Adrenal gland (tissue), 12 donors: Measurements from ENCODE around the gene DLG2. TPM values are rescaled to one million over a fixed set of nuclear protein-coding genes. Genes with fewer than 3 reads are reported as not detected.

Experiments
- DNase-seq, 7 donors: peaks; one replicate each; pipeline ENCODE4 v3.0.0-alpha.2; 2019 to 2020
- H3K27ac ChIP-seq, 5 donors: fragments of 200-600 bp; sonication (generic) in 4 of 5; 1 replicate in 3 of 5; 2 replicates in 2 of 5; pipeline versions ENCODE4 v1.5.1 to v1.8.0; 2016 to 2020; ENCODE audit warnings: mild to moderate bottlenecking in 1 of 5
- H3K27me3 ChIP-seq: fragments of 200-600 bp; 2 replicates; pipeline ENCODE4 v1.8.0; 2021
- H3K36me3 ChIP-seq, 2 donors: fragments of 200-600 bp; replicated peaks in 1 of 2; 1 replicate in 1 of 2; 2 replicates in 1 of 2; pipeline versions ENCODE4 v1.5.1 to v1.8.0; 2018 to 2022
- H3K4me1 ChIP-seq, 2 donors: fragments of 200-600 bp; replicated peaks in 1 of 2; 1 replicate in 1 of 2; 2 replicates in 1 of 2; pipeline versions ENCODE4 v1.5.1 to v1.8.0; 2018 to 2021
- H3K4me3 ChIP-seq, 4 donors: fragments of 200-600 bp; sonication (generic) in 3 of 4; one replicate each; pipeline ENCODE4 v1.5.1; 2016 to 2018
- H3K9me3 ChIP-seq, 3 donors: fragments of 200-600 bp; sonication (generic) in 1 of 3; replicated peaks in 1 of 3; 1 replicate in 2 of 3; 2 replicates in 1 of 3; pipeline versions ENCODE4 v1.5.1 to v1.8.0; 2016 to 2021
- POLR2A ChIP-seq, 2 donors: fragments of 450-650 bp; IDR thresholded peaks; one replicate each; pipeline ENCODE4 v1.6.1; 2017; ENCODE audit warnings: antibody characterized with exemption in 2 of 2, mild to moderate bottlenecking in 2 of 2, moderate library complexity in 1 of 2
- WGBS, 4 donors: extraction: QIAGEN DNeasy Blood & Tissue Kit in 2 of 4; methylation state at CpG; one replicate each; pipeline versions ENCODE4 v1.1.5 to v1.1.7; 2013 to 2017; 5-methylcytosine and 5-hydroxymethylcytosine counted together
- intact Hi-C, 2 donors: fragments of 100-400 bp; cut with DNase I; formaldehyde crosslinking; loops; one replicate each; pipeline versions ENCODE4 v1.14.1 to v1.15.0; 2022 to 2023
- polyA plus RNA-seq, 3 donors: library from polyadenylated mRNA; stranded (reverse); fragments of 200-250 nt in 2 of 3; fragments of 350-450 nt in 1 of 3; fragmentation: Illumina TruSeq in 1 of 3; extraction: RNeasy Lipid Tissue Mini Kit (QIAGEN cat#74804) in 1 of 3; gene quantifications; one replicate each; pipeline ENCODE4 v1.2.3, GENCODE V29; 2013 to 2014
- total RNA-seq, 9 donors: library from RNA; depleted of rRNA in 4 of 9; stranded (reverse); fragments of >200 nt in 4 of 9; fragments of 120-200 nt in 1 of 9; fragmentation: NEBNext Ultra II Directional in 1 of 9; extraction: Animal tissue kit (Norgen Biotek cat#: 25700) in 1 of 9; gene quantifications; one replicate each; pipeline versions ENCODE4 v1.1.0 to v1.2.4, GENCODE V29; 2013 to 2023
- TF ChIP-seq, protein P1 (sequence below), 6 experiments: fragments of 450-650 bp in 4 of 6; fragments of 200-600 bp in 2 of 6; sonication (generic) in 1 of 6; IDR thresholded peaks; 1 replicate in 5 of 6; 2 replicates in 1 of 6; pipeline versions ENCODE4 v1.5.1 to v1.8.0; 2016 to 2021; ENCODE audit warnings: antibody characterized with exemption in 6 of 6, mild to moderate bottlenecking in 2 of 6, moderate library complexity in 1 of 6
- donor health status: healthy with polysubstance abuse.
- donor health status: Bipolar disorder and iron deficiency.
- donor health status: DM: yes; HTN: yes; CAD: no.
- donor health status: DM: no; HTN: no; CAD: no.
- donor health status: DM: no; HTN: no; CAD: no.
- donor health status: DM: yes; HTN: yes; CAD: no.

The DLG2 gene
- total and polyA plus RNA-seq, 12 donors, result 8.3 to 101 (median 37.5) TPM

DNA sequence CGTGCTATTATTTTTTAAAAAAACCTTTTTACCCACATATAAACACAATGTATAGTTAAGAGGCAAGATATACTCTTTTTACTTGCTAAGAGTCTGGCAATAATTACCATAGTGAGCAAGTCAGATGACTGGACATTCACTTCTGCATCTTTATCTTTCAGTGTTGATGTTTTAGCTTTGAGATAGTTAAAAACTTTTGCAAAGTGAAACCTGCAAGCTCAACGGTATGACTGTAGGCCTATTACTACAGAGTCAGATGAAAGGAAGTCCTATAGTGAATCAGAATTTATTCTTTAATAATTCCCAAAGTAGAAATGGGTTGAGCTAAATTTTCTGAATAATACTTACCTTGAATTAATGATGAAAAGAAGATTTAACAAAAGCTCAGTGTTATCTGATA, 2104.2 kb downstream of the DLG2 start:
- no peaks in the 10 kb centered on the region for H3K27me3 ChIP-seq
- no peak for DNase-seq
- 71 to 81% (median 77%) methylated on average over 2 of the region's 2 CpGs for WGBS, 4 donors
- H3K4me1 ChIP-seq, result peaks cover 0 to under 1% of the 10 kb centered on the region in 2 donors
- no peaks in the 10 kb centered on the region for H3K36me3 ChIP-seq
- intact Hi-C loops, result no loop called here
- TF ChIP-seq, protein P1, sequence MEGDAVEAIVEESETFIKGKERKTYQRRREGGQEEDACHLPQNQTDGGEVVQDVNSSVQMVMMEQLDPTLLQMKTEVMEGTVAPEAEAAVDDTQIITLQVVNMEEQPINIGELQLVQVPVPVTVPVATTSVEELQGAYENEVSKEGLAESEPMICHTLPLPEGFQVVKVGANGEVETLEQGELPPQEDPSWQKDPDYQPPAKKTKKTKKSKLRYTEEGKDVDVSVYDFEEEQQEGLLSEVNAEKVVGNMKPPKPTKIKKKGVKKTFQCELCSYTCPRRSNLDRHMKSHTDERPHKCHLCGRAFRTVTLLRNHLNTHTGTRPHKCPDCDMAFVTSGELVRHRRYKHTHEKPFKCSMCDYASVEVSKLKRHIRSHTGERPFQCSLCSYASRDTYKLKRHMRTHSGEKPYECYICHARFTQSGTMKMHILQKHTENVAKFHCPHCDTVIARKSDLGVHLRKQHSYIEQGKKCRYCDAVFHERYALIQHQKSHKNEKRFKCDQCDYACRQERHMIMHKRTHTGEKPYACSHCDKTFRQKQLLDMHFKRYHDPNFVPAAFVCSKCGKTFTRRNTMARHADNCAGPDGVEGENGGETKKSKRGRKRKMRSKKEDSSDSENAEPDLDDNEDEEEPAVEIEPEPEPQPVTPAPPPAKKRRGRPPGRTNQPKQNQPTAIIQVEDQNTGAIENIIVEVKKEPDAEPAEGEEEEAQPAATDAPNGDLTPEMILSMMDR (IDR thresholded peaks at IDR 0.05), result no peak
- TF ChIP-seq POLR2A (IDR thresholded peaks at IDR 0.05), result no peak
- H3K27ac ChIP-seq, result no peak overlapping the region
- H3K4me3 ChIP-seq, result no peak overlapping the region
- H3K9me3 ChIP-seq, result no peaks in the 10 kb centered on the region

GRCh38 chr11:83521647-83522596, 2105.2 kb downstream of the DLG2 start:
- Histone ChIP-seq H3K4me3 (no peak overlapping the region), H3K9me3 (no peaks in the 10 kb centered on the region), H3K4me1 (no peaks in the 10 kb centered on the region), H3K36me3 (no peaks in the 10 kb centered on the region), H3K27ac (no peak overlapping the region), H3K27me3 (no peaks in the 10 kb centered on the region)
- WGBS, 4 donors, result 70 to 79% (median 77%) methylated on average over 8 of the region's 8 CpGs
- DNase-seq, result no peak
- TF ChIP-seq POLR2A (IDR thresholded peaks at IDR 0.05), result no peak
- TF ChIP-seq, protein P1 (IDR thresholded peaks at IDR 0.05), result no peak
- intact Hi-C loops, result no loop called here

DNA sequence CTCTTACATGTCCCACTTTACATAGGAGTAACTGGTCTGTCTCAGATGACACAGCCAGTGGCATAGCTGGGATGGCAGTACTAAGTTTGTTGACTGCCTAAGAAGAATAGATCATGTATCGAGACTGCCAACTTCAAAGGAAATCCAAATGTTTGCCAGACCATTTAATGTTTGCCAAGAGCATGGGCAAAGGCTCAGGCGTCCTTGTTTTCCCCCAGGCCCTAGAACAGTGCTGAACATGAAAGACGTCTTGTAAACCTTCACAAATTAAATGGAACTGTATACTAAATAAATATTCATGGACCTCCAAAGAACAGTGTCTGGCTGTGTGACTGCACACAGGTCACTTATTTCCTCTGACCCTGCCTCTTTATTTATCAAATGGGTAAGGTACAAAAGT, 2106.3 kb downstream of the DLG2 start:
- no peaks in the 10 kb centered on the region for H3K9me3 ChIP-seq
- intact Hi-C loops, result no loop called here
- H3K4me3 ChIP-seq, result no peak overlapping the region
- no peaks in the 10 kb centered on the region for H3K27me3 ChIP-seq
- no peak for TF ChIP-seq POLR2A (IDR thresholded peaks at IDR 0.05)
- TF ChIP-seq, protein P1 (IDR thresholded peaks at IDR 0.05), result no peak
- no peaks in the 10 kb centered on the region for H3K36me3 ChIP-seq
- no peaks in the 10 kb centered on the region for H3K4me1 ChIP-seq
- DNase-seq, result no peak
- WGBS, 4 donors, result 49 to 58% (median 54%) methylated on average over 3 of the region's 3 CpGs
- no peak overlapping the region for H3K27ac ChIP-seq

DNA sequence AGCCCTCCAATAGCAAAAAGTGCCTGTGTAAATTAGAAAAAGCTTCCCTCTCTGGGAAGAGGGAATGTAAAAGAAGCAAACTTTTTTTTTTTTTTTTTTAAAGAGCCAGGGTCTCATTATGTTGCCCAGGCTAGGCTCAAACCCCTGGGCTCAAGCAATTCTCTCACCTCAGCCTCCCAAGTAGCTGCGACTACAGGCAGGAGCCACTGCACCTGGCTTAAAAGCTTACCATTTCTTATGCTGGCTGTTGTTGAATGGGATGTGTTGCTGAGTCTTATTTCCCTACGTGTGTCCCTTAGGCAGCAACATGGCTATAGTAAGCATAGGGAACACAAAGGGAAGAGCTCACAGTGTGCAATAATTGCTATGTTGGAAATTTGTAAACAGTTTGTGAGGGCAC, 2115.5 kb downstream of the DLG2 start:
- intact Hi-C loops, result no loop called here
- 55 to 94% (median 73%) methylated on average over 2 of the region's 2 CpGs for WGBS, 4 donors
- H3K27me3 ChIP-seq, result no peaks in the 10 kb centered on the region
- H3K4me1 ChIP-seq, result no peaks in the 10 kb centered on the region
- H3K4me3 ChIP-seq, result no peak overlapping the region
- no peaks in the 10 kb centered on the region for H3K9me3 ChIP-seq
- TF ChIP-seq, protein P1 (IDR thresholded peaks at IDR 0.05), result no peak
- no peak for TF ChIP-seq POLR2A (IDR thresholded peaks at IDR 0.05)
- no peak overlapping the region for H3K27ac ChIP-seq
- no peak for DNase-seq
- no peaks in the 10 kb centered on the region for H3K36me3 ChIP-seq
